Vein endothelial cell (primary cell): ENCODE results near the gene EEF1A1. TPM values are rescaled to one million over a fixed set of nuclear protein-coding genes. Genes with fewer than 3 reads are reported as not detected.

Experiments
- small RNA-seq: library from RNA; depleted of rRNA; stranded (forward); fragments of <200 nt; gene quantifications from one replicate; pipeline ENCODE3, GENCODE V24; 2012
- total RNA-seq: library from RNA; depleted of rRNA; stranded (reverse); fragments of >200 nt; gene quantifications from 2 replicates; pipeline ENCODE4 v1.2.3, GENCODE V29; 2012

Gene EEF1A1
- 18,054 and 18,332 TPM in 2 replicates for total RNA-seq

DNA sequence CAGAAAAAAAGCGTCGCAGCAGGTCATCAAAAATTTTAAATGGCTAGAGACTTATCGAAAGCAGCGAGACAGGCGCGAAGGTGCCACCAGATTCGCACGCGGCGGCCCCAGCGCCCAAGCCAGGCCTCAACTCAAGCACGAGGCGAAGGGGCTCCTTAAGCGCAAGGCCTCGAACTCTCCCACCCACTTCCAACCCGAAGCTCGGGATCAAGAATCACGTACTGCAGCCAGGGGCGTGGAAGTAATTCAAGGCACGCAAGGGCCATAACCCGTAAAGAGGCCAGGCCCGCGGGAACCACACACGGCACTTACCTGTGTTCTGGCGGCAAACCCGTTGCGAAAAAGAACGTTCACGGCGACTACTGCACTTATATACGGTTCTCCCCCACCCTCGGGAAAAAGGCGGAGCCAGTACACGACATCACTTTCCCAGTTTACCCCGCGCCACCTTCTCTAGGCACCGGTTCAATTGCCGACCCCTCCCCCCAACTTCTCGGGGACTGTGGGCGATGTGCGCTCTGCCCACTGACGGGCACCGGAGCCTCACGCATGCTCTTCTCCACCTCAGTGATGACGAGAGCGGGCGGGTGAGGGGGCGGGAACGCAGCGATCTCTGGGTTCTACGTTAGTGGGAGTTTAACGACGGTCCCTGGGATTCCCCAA lies at the start of gene EEF1A1:
EEF1A1 (minus strand) TSS at position 345 of the 663 bp plus-strand sequence. CDS start 1,006 bp downstream, outside the sequence.

Small RNA genes within 50 kb of the gene (small RNA-seq; reads per million reads assigned to genes)
- gene AL603910.2 (not detected), gene RN7SL827P (not detected)

Other genes starting within 250 kb of the EEF1A1 start
- gene DPPA5, start 166.8 kb downstream of the EEF1A1 start, total RNA-seq, result not detected in 2 replicates
- gene KHDC3L, start 158.4 kb downstream of the EEF1A1 start, total RNA-seq, result not detected in 2 replicates
- not detected in 2 replicates for gene OOEP, start 151.1 kb downstream of the EEF1A1 start, total RNA-seq
- gene DDX43, start 126.2 kb downstream of the EEF1A1 start, total RNA-seq, result 2.0 and 2.9 TPM in 2 replicates
- 3.3 and 6.3 TPM in 2 replicates for gene CGAS, start 68.7 kb downstream of the EEF1A1 start, total RNA-seq
- 26.5 and 35.2 TPM in 2 replicates for gene MTO1, start 59.3 kb downstream of the EEF1A1 start, total RNA-seq
- gene SLC17A5, start 133.0 kb upstream of the EEF1A1 start, total RNA-seq, result 26.5 and 28.8 TPM in 2 replicates
- 36.3 and 77.2 TPM in 2 replicates for gene CD109, start 175.2 kb upstream of the EEF1A1 start, total RNA-seq